Gastrocnemius medialis (tissue), 4 donors: ENCODE data around the gene MINPP1. TPM values are rescaled to one million over a fixed set of nuclear protein-coding genes. Genes with fewer than 3 reads are reported as not detected.

ENCODE experiments used
- ATAC-seq, 2 donors: fragments of 150-250 bp; one replicate each; pipeline ENCODE4 v1.9.1; 2016
- DNase-seq, 2 donors: peaks; one replicate each; pipeline ENCODE4 v3.0.0-alpha.2; 2019
- H3K27ac ChIP-seq, 4 donors: fragments of 200-600 bp; sonication (generic); 1 replicate in 1 of 4; 2 replicates in 3 of 4; pipeline ENCODE4 v1.5.1; 2016 to 2018; ENCODE audit warnings: mild to moderate bottlenecking in 2 of 4, moderate library complexity in 1 of 4
- H3K27me3 ChIP-seq, 3 donors: fragments of 200-600 bp; sonication (generic) in 2 of 3; 1 replicate in 1 of 3; 2 replicates in 2 of 3; pipeline versions ENCODE4 v1.5.1 to v1.6.0; 2016 to 2019; ENCODE audit warnings: mild to moderate bottlenecking in 1 of 3, moderate library complexity in 1 of 3
- H3K36me3 ChIP-seq, 2 donors: fragments of 200-600 bp; sonication (generic) in 1 of 2; one replicate each; pipeline ENCODE4 v1.5.1; 2017 to 2018
- H3K4me1 ChIP-seq, 2 donors: fragments of 200-600 bp; sonication (generic) in 1 of 2; one replicate each; pipeline ENCODE4 v1.5.1; 2016 to 2017; ENCODE audit warnings: mild to moderate bottlenecking in 2 of 2
- H3K4me3 ChIP-seq, 4 donors: fragments of 200-600 bp; sonication (generic) in 3 of 4; 1 replicate in 1 of 4; 2 replicates in 3 of 4; pipeline ENCODE4 v1.5.1; 2016 to 2019; ENCODE audit warnings: mild to moderate bottlenecking in 2 of 4
- H3K9me3 ChIP-seq, 3 donors: fragments of 200-600 bp; sonication (generic) in 2 of 3; 1 replicate in 1 of 3; 2 replicates in 2 of 3; pipeline ENCODE4 v1.5.1; 2016 to 2019
- CTCF ChIP-seq, 5 experiments: fragments of 450-650 bp in 3 of 5; fragments of 200-600 bp in 2 of 5; sonication (generic) in 2 of 5; IDR thresholded peaks in 4 of 5; conservative IDR thresholded peaks in 1 of 5; 1 replicate in 4 of 5; 2 replicates in 1 of 5; pipeline ENCODE4 v1.5.1; 2016 to 2019; ENCODE audit warnings: antibody characterized with exemption in 5 of 5, mild to moderate bottlenecking in 3 of 5, moderate library complexity in 3 of 5
- POLR2A ChIP-seq, 2 donors: fragments of 450-650 bp; IDR thresholded peaks; one replicate each; pipeline ENCODE4 v1.6.1; 2017; ENCODE audit warnings: antibody characterized with exemption in 2 of 2, mild to moderate bottlenecking in 2 of 2, moderate library complexity in 2 of 2
- in situ Hi-C, 4 donors: fragments of 200-750 bp; cut with MboI; loops; one replicate each; pipeline versions ENCODE4 v1.15.0 to v1.8.0; 2017; ENCODE audit warnings: low sequenced_read_pairs in 4 of 4
- intact Hi-C: fragments of 100-400 bp; cut with DNase I; formaldehyde crosslinking; loops from one replicate; pipeline ENCODE4 v1.15.1; 2023; ENCODE audit warnings: low total_unique reads
- total RNA-seq, 4 donors: library from RNA; depleted of rRNA; stranded (reverse); fragments of >200 nt; gene quantifications; one replicate each; pipeline versions ENCODE4 v1.1.0 to v1.2.3, GENCODE V29; 2016

MINPP1 gene
- total RNA-seq, 4 donors from 2014 or later, result 6.9 to 7.1 (median 7.0) TPM

DNA sequence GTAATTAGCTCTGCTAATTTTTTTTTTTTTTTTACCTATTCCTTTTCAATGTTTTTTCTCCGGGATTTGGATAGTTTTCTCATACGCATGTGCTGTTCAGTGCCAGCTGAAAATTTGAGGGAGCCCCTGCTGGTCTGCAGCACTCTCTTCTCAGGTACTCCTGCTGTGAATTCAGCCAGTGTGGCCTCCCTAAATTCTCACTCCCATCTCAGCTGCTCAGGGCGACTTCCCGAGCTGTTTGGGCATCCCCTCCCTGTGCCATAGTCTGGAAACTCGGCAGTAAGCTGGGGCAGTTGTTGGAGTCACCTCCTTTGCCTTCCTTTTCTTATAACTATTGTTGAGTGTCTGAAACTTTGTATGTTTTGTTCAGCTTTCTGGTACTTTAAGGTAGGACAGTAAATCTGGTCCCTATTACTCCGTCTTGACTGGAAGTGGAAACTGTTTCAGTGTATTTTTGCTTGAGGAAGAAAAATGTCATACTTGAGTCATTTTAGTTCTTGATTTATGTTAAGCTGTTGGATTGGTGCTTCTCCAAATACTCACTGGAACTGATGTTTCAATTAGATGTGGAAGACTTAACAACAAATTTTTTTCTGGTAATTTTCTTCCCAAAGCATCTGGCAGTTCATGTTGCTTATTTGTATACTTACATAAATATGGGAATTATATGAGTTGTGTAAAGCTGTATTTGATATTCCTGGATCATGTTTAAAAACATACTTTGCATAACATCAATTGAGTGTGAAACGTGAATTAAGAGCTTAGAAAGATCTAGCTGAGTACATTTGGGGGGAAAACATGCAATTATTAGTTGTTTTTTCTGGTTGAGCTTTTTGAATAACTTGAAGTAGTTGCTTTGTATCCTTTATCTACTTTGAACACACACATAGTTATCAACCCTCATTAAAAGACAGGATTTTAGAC is 33.7 kb downstream of the MINPP1 start:
- Histone ChIP-seq H3K36me3 (peaks cover 0 to 10% of the 10 kb centered on the region in 2 donors), H3K9me3 (no peaks in the 10 kb centered on the region), H3K27ac (no peak overlapping the region), H3K4me1 (no peaks in the 10 kb centered on the region), H3K4me3 (no peak overlapping the region), H3K27me3 (no peaks in the 10 kb centered on the region)
- TF ChIP-seq POLR2A (IDR thresholded peaks at IDR 0.05) (no peak), CTCF (IDR thresholded peaks at IDR 0.05 in 4 of 5, conservative IDR thresholded peaks at IDR 0.05 in 1 of 5) (no peak)
- no peak for ATAC-seq
- no peak for DNase-seq
- intact Hi-C loops (loop anchor here (10.0 kb wide), 1 partner anchor 196 kb away; no protein-coding TSS in a partner anchor), in situ Hi-C loops (loop anchor here in 2 of 4 donors (25.0 kb wide), 1 partner anchor 224 kb away; no protein-coding TSS in a partner anchor)

- no peak overlapping the region for H3K27ac ChIP-seq
- H3K9me3 ChIP-seq, result no peaks in the 10 kb centered on the region
- H3K36me3 ChIP-seq, result peaks cover 0 to 10% of the 10 kb centered on the region in 2 donors
- H3K27me3 ChIP-seq, result no peaks in the 10 kb centered on the region
- no peak for TF ChIP-seq POLR2A (IDR thresholded peaks at IDR 0.05)
- TF ChIP-seq CTCF (IDR thresholded peaks at IDR 0.05 in 4 of 5, conservative IDR thresholded peaks at IDR 0.05 in 1 of 5), result no peak
- no peak for DNase-seq
- no peaks in the 10 kb centered on the region for H3K4me1 ChIP-seq
- in situ Hi-C loops (loop anchor here in 2 of 4 donors (25.0 kb wide), 1 partner anchor 221 kb away; no protein-coding TSS in a partner anchor), intact Hi-C loops (no loop called here)
- ATAC-seq, result no peak
- H3K4me3 ChIP-seq, result no peak overlapping the region
These were observed 36.4 kb downstream of the MINPP1 start for GRCh38 chr10:87541114-87541513.

GRCh38 chr10:87544721-87545120 is 40.0 kb downstream of the MINPP1 start:
- Histone ChIP-seq H3K9me3 (no peaks in the 10 kb centered on the region), H3K36me3 (peaks cover 0 to 18% of the 10 kb centered on the region in 2 donors), H3K4me3 (no peak overlapping the region), H3K27me3 (no peaks in the 10 kb centered on the region), H3K27ac (no peak overlapping the region), H3K4me1 (no peaks in the 10 kb centered on the region)
- ATAC-seq, result no peak
- TF ChIP-seq CTCF (IDR thresholded peaks at IDR 0.05 in 4 of 5, conservative IDR thresholded peaks at IDR 0.05 in 1 of 5) (no peak), POLR2A (IDR thresholded peaks at IDR 0.05) (no peak)
- DNase-seq, result no peak
- in situ Hi-C loops (loop anchor here in 2 of 4 donors (25.0 kb wide), 1 partner anchor 218 kb away; no protein-coding TSS in a partner anchor), intact Hi-C loops (no loop called here)

DNA sequence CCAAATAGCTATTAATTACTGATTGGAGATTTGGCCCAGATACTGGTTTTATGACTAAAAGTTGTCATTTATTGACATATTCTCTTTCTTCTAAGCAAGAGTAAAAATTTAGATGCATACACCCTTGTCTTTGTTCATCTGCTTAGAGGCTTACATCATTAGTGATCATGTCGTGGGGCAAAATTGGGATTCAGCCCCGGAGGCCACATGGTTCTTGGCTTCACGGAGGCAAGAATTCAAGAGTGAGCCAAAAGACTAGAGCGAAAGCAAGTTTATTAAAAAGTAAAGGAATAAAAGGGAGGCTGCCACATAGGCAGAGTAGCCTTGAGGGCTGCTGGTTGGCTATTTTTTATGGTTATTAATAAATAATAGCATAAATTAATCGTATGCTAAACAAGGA is 41.1 kb downstream of the MINPP1 start:
- Histone ChIP-seq H3K27ac (no peak overlapping the region), H3K36me3 (peaks cover 0 to 18% of the 10 kb centered on the region in 2 donors), H3K4me1 (no peaks in the 10 kb centered on the region), H3K27me3 (no peaks in the 10 kb centered on the region), H3K4me3 (no peak overlapping the region), H3K9me3 (no peaks in the 10 kb centered on the region)
- in situ Hi-C loops, result loop anchor here in 2 of 4 donors (25.0 kb wide), 1 partner anchor 217 kb away; no protein-coding TSS in a partner anchor
- DNase-seq, result no peak
- TF ChIP-seq CTCF (IDR thresholded peaks at IDR 0.05 in 4 of 5, conservative IDR thresholded peaks at IDR 0.05 in 1 of 5) (no peak), POLR2A (IDR thresholded peaks at IDR 0.05) (no peak)
- ATAC-seq, result no peak
- intact Hi-C loops, result no loop called here
